GM12872 (cell line): ENCODE results near the gene FAM135A.
A peak's percentile ranks its signal among the peaks of the same experiment; 100 is the strongest.

Experiments used
- CTCF ChIP-seq: IDR thresholded peaks from 3 replicates; pipeline ENCODE4 v1.5.1; 2011; ENCODE audit warnings: low read depth, mild to moderate bottlenecking, low read length, moderate library complexity; ENCODE audit not compliant: insufficient read depth

Gene FAM135A

GRCh38 chr6:70520575-70520974 is 107.3 kb downstream of the FAM135A start:
- peak; percentile 29; the same call in 1 of the 3 replicates for TF ChIP-seq CTCF

GRCh38 chr6:70524721-70525286 is 111.5 kb downstream of the FAM135A start:
- TF ChIP-seq CTCF = no peak

GRCh38 chr6:70527071-70527737 is 113.9 kb downstream of the FAM135A start:
- no peak for TF ChIP-seq CTCF

GRCh38 chr6:70530023-70530422 is 116.7 kb downstream of the FAM135A start:
- no peak for TF ChIP-seq CTCF

- no peak for TF ChIP-seq CTCF
Observed at GRCh38 chr6:70531133-70531532, 117.8 kb downstream of the FAM135A start.

GRCh38 chr6:70537266-70537665 is 124.0 kb downstream of the FAM135A start:
- TF ChIP-seq CTCF = no peak

GRCh38 chr6:70538376-70538775 is 125.1 kb downstream of the FAM135A start:
- no peak for TF ChIP-seq CTCF

GRCh38 chr6:70547313-70547712 is 134.0 kb downstream of the FAM135A start:
- peak; percentile 23; the same call in 1 of the 3 replicates for TF ChIP-seq CTCF
